Esophagus mucosa (tissue), 1 donor: ENCODE data around the gene DNAH6. TPM values are rescaled to one million over a fixed set of nuclear protein-coding genes. Genes with fewer than 3 reads are reported as not detected.
"Not testable (repeated sequence)": the region's sequence is repeated elsewhere in the genome, so short reads cannot be mapped to it uniquely, and the experiment has no call there.

Experiments used
- ATAC-seq: fragments of 200-7000 bp; cut with Tn5 transposase; one replicate; pipeline ENCODE4 v1.9.1; 2020
- total RNA-seq: library from RNA; stranded (reverse); gene quantifications from one replicate; pipeline ENCODE4 v1.2.4, GENCODE V29; 2023
- donor health status: DM: yes; HTN: yes; CAD: no.

The DNAH6 gene
- total RNA-seq, 1 donor from 2014 or later, result 0.04 TPM

GRCh38 chr2:84841577-84841976 lies 325.3 kb downstream of the DNAH6 start:
- ATAC-seq, result no peak

GRCh38 chr2:84844141-84844540 lies 327.8 kb downstream of the DNAH6 start:
- ATAC-seq, result no peak

GRCh38 chr2:84846041-84846663 lies 329.9 kb downstream of the DNAH6 start:
- ATAC-seq, result no peak

GRCh38 chr2:84846741-84847142 lies 330.4 kb downstream of the DNAH6 start:
- peak; percentile 31 for ATAC-seq

- ATAC-seq, result no peak
These were observed 331.2 kb downstream of the DNAH6 start for GRCh38 chr2:84847326-84848050.

- no peak for ATAC-seq
These were observed 333.1 kb downstream of the DNAH6 start for GRCh38 chr2:84849271-84849952.

GRCh38 chr2:84850471-84850870 lies 334.2 kb downstream of the DNAH6 start:
- no peak for ATAC-seq

- ATAC-seq, result no peak
These were observed 335.6 kb downstream of the DNAH6 start for GRCh38 chr2:84851876-84852275.

GRCh38 chr2:84854850-84855249 lies 338.6 kb downstream of the DNAH6 start:
- no peak for ATAC-seq

- no peak for ATAC-seq
These were observed 339.4 kb downstream of the DNAH6 start for GRCh38 chr2:84855731-84856130.

- no peak for ATAC-seq
These were observed 340.5 kb downstream of the DNAH6 start for GRCh38 chr2:84856787-84857186.

- ATAC-seq, result no peak
These were observed 341.3 kb downstream of the DNAH6 start for GRCh38 chr2:84857566-84857965.

- ATAC-seq, result no peak
These were observed 341.8 kb downstream of the DNAH6 start for GRCh38 chr2:84858123-84858522.

GRCh38 chr2:84858937-84859336 lies 342.6 kb downstream of the DNAH6 start:
- no peak for ATAC-seq

GRCh38 chr2:84861539-84861938 lies 345.2 kb downstream of the DNAH6 start:
- no peak for ATAC-seq

- ATAC-seq, result no peak
These were observed 345.7 kb downstream of the DNAH6 start for GRCh38 chr2:84862006-84862405.

- ATAC-seq, result no peak
These were observed 349.0 kb downstream of the DNAH6 start for GRCh38 chr2:84865181-84865783.

GRCh38 chr2:84866122-84866521 lies 349.8 kb downstream of the DNAH6 start:
- ATAC-seq, result no peak

GRCh38 chr2:84868327-84868726 lies 352.0 kb downstream of the DNAH6 start:
- ATAC-seq, result not testable (repeated sequence)
